ENCODE results near the gene STAM2. TPM values are rescaled to one million over a fixed set of nuclear protein-coding genes. Genes with fewer than 3 reads are reported as not detected.

Gene STAM2
- total RNA-seq (ENCODE audit: unreplicated experiment) = 22.9 TPM
- long read RNA-seq, full-length matches to known transcripts = 3 of 5 reads
- long read RNA-seq, partial matches to known transcripts = 2 of 5 reads
- long read RNA-seq, other reads (novel, unspliced or antisense) = 0 of 5 reads

- peak; percentile 99 for TF ChIP-seq CTCF (IDR thresholded peaks at IDR 0.05; ENCODE audit: unreplicated experiment)
- DNase-seq (ENCODE audit: low spot score) = peak; percentile 98
- H3K9me3 Mint-ChIP-seq (ENCODE audit: unreplicated experiment) = peaks cover 4% of the 10 kb centered on the region
- peak within 1 kb of the TSS; percentile 96 for H3K4me3 Mint-ChIP-seq (ENCODE audit: unreplicated experiment)
- H3K27me3 Mint-ChIP-seq (ENCODE audit: unreplicated experiment) = peaks cover 4% of the 10 kb centered on the region
- H3K4me1 Mint-ChIP-seq (ENCODE audit: unreplicated experiment) = peaks cover 12% of the 10 kb centered on the region
- peak within 1 kb of the TSS; percentile 99 for H3K27ac Mint-ChIP-seq (ENCODE audit: unreplicated experiment)
- H3K36me3 Mint-ChIP-seq (ENCODE audit: low read depth, unreplicated experiment) = peaks cover 15% of the 10 kb centered on the region
These were observed at the start of gene STAM2 for GRCh38 chr2:152175368-152176112. STAM2 (minus strand) TSS chr2:152175763; CDS start chr2:152175642, 121 bp downstream.

GRCh38 chr2:152223977-152224376 is 48.4 kb upstream of the STAM2 start:
- H3K27me3 Mint-ChIP-seq (ENCODE audit: unreplicated experiment) = no peaks in the 10 kb centered on the region
- H3K4me3 Mint-ChIP-seq (ENCODE audit: unreplicated experiment) = no peak overlapping the region
- no peak for TF ChIP-seq CTCF (IDR thresholded peaks at IDR 0.05; ENCODE audit: unreplicated experiment)
- DNase-seq (ENCODE audit: low spot score) = no peak
- peaks cover 12% of the 10 kb centered on the region for H3K4me1 Mint-ChIP-seq (ENCODE audit: unreplicated experiment)
- H3K27ac Mint-ChIP-seq (ENCODE audit: unreplicated experiment) = no peak overlapping the region
- no peaks in the 10 kb centered on the region for H3K9me3 Mint-ChIP-seq (ENCODE audit: unreplicated experiment)
- no peaks in the 10 kb centered on the region for H3K36me3 Mint-ChIP-seq (ENCODE audit: low read depth, unreplicated experiment)

GRCh38 chr2:152222975-152223637 is 47.5 kb upstream of the STAM2 start:
- Mint-ChIP-seq H3K27me3 (ENCODE audit: unreplicated experiment) (no peaks in the 10 kb centered on the region), H3K4me3 (ENCODE audit: unreplicated experiment) (no peak overlapping the region), H3K27ac (ENCODE audit: unreplicated experiment) (no peak overlapping the region), H3K36me3 (ENCODE audit: low read depth, unreplicated experiment) (no peaks in the 10 kb centered on the region), H3K4me1 (ENCODE audit: unreplicated experiment) (peaks cover 12% of the 10 kb centered on the region), H3K9me3 (ENCODE audit: unreplicated experiment) (no peaks in the 10 kb centered on the region)
- DNase-seq (ENCODE audit: low spot score) = no peak
- TF ChIP-seq CTCF (IDR thresholded peaks at IDR 0.05; ENCODE audit: unreplicated experiment) = no peak

- Mint-ChIP-seq H3K27me3 (ENCODE audit: unreplicated experiment) (no peaks in the 10 kb centered on the region), H3K4me1 (ENCODE audit: unreplicated experiment) (peaks cover 9% of the 10 kb centered on the region), H3K9me3 (ENCODE audit: unreplicated experiment) (no peaks in the 10 kb centered on the region), H3K27ac (ENCODE audit: unreplicated experiment) (peak overlapping the region; percentile 76), H3K36me3 (ENCODE audit: low read depth, unreplicated experiment) (no peaks in the 10 kb centered on the region), H3K4me3 (ENCODE audit: unreplicated experiment) (no peak overlapping the region)
- DNase-seq (ENCODE audit: low spot score) = no peak
- TF ChIP-seq CTCF (IDR thresholded peaks at IDR 0.05; ENCODE audit: unreplicated experiment) = no peak
These were observed 46.3 kb upstream of the STAM2 start for GRCh38 chr2:152221839-152222238.

All from endothelial cell (in vitro differentiated cells).